Measurements from ENCODE around the gene TPI1. TPM values are rescaled to one million over a fixed set of nuclear protein-coding genes. Genes with fewer than 3 reads are reported as not detected.

TPI1 gene
- polyA plus RNA-seq, 12 donors = 520 to 1,204 (median 950) TPM; not detected in 1

GRCh38 chr12:6915789-6916285 is 48.5 kb downstream of the TPI1 start:
- DNase-seq = no peak

GRCh38 chr12:6916426-6917200 is 49.3 kb downstream of the TPI1 start:
- DNase-seq = no peak

GRCh38 chr12:6917491-6918231 is 50.3 kb downstream of the TPI1 start:
- no peak for DNase-seq

GRCh38 chr12:6919588-6919987 is 52.3 kb downstream of the TPI1 start:
- DNase-seq = no peak

Other genes with a start within 250 kb of the TPI1 start
- gene LPAR5, start 231.6 kb upstream of the TPI1 start, polyA plus RNA-seq (ENCODE audit: insufficient read length in 12 of 12) = 10 to 100 TPM in 1 of 12 donors, 1 to 10 TPM in 7, under 1 TPM in 3, not detected in 1; 0.77 to 16.4 (median 1.3) TPM
- 1 to 10 TPM in 10 of 12 donors, not detected in 2; 1.4 to 5.3 (median 2.7) TPM for gene ACRBP, start 220.1 kb upstream of the TPI1 start, polyA plus RNA-seq (ENCODE audit: insufficient read length in 12 of 12)
- 100 to 1,000 TPM in 1 of 12 donors, 10 to 100 TPM in 10, not detected in 1; 45.1 to 100 (median 52.8) TPM for gene ING4, start 204.4 kb upstream of the TPI1 start, polyA plus RNA-seq (ENCODE audit: insufficient read length in 12 of 12)
- 10 to 100 TPM in 11 of 12 donors, not detected in 1; 41.4 to 79.9 (median 48.8) TPM for gene ZNF384, start 178.2 kb upstream of the TPI1 start, polyA plus RNA-seq (ENCODE audit: insufficient read length in 12 of 12)
- gene PIANP, start 166.7 kb upstream of the TPI1 start, polyA plus RNA-seq (ENCODE audit: insufficient read length in 12 of 12) = 10 to 100 TPM in 2 of 12 donors, 1 to 10 TPM in 9, not detected in 1; 2.7 to 31.7 (median 4.5) TPM
- 10 to 100 TPM in 11 of 12 donors, not detected in 1; 46.9 to 69.7 (median 61.2) TPM for gene COPS7A, start 143.5 kb upstream of the TPI1 start, polyA plus RNA-seq (ENCODE audit: insufficient read length in 12 of 12)
- 100 to 1,000 TPM; 110 to 600 (median 130) TPM for gene MLF2, start 114.4 kb upstream of the TPI1 start, polyA plus RNA-seq (ENCODE audit: insufficient read length in 12 of 12)
- gene PTMS, start 101.2 kb upstream of the TPI1 start, polyA plus RNA-seq (ENCODE audit: insufficient read length in 12 of 12) = 1,000 to 10,000 TPM in 1 of 12 donors, 100 to 1,000 TPM in 11; 262 to 3,438 (median 337) TPM
- gene LAG3, start 95.0 kb upstream of the TPI1 start, polyA plus RNA-seq (ENCODE audit: insufficient read length in 12 of 12) = 1 to 10 TPM in 2 of 12 donors, under 1 TPM in 8, not detected in 2; 0.16 to 1.4 (median 0.60) TPM
- gene CD4, start 78.0 kb upstream of the TPI1 start, polyA plus RNA-seq (ENCODE audit: insufficient read length in 12 of 12) = 10 to 100 TPM in 3 of 12 donors, 1 to 10 TPM in 8, not detected in 1; 4.8 to 16.1 (median 6.6) TPM
- 10 to 100 TPM in 11 of 12 donors, not detected in 1; 11.1 to 18.6 (median 16.0) TPM for gene GPR162, start 45.7 kb upstream of the TPI1 start, polyA plus RNA-seq (ENCODE audit: insufficient read length in 12 of 12)
- gene P3H3, start 39.1 kb upstream of the TPI1 start, polyA plus RNA-seq (ENCODE audit: insufficient read length in 12 of 12) = 10 to 100 TPM in 11 of 12 donors, not detected in 1; 29.9 to 56.8 (median 36.3) TPM
- 10 to 100 TPM in 11 of 12 donors, not detected in 1; 14.0 to 40.6 (median 24.2) TPM for gene GNB3, start 26.6 kb upstream of the TPI1 start, polyA plus RNA-seq (ENCODE audit: insufficient read length in 12 of 12)
- gene CDCA3, start 16.2 kb upstream of the TPI1 start, polyA plus RNA-seq (ENCODE audit: insufficient read length in 12 of 12) = 10 to 100 TPM in 11 of 12 donors, not detected in 1; 11.5 to 31.8 (median 20.5) TPM
- gene USP5, start 15.4 kb upstream of the TPI1 start, polyA plus RNA-seq (ENCODE audit: insufficient read length in 12 of 12) = 10 to 100 TPM in 11 of 12 donors, not detected in 1; 46.8 to 77.4 (median 59.6) TPM
- 1 to 10 TPM in 11 of 12 donors, not detected in 1; 3.0 to 9.9 (median 4.6) TPM for gene SPSB2, start 5.8 kb downstream of the TPI1 start, polyA plus RNA-seq (ENCODE audit: insufficient read length in 12 of 12)
- 10 to 100 TPM in 9 of 12 donors, 1 to 10 TPM in 2, not detected in 1; 9.2 to 13.7 (median 11.4) TPM for gene LRRC23, start 37.3 kb downstream of the TPI1 start, polyA plus RNA-seq (ENCODE audit: insufficient read length in 12 of 12)
- 10 to 100 TPM in 3 of 12 donors, 1 to 10 TPM in 8, not detected in 1; 5.1 to 21.8 (median 8.2) TPM for gene ENO2, start 47.0 kb downstream of the TPI1 start, polyA plus RNA-seq (ENCODE audit: insufficient read length in 12 of 12)
- 100 to 1,000 TPM in 2 of 12 donors, 10 to 100 TPM in 9, not detected in 1; 54.6 to 137 (median 60.9) TPM for gene ATN1, start 60.4 kb downstream of the TPI1 start, polyA plus RNA-seq (ENCODE audit: insufficient read length in 12 of 12)
- 10 to 100 TPM in 1 of 12 donors, 1 to 10 TPM in 1, not detected in 10; 9.0 to 12.4 TPM for gene RNU7-1, start 76.3 kb downstream of the TPI1 start, polyA plus RNA-seq (ENCODE audit: insufficient read length in 12 of 12)
- gene C12orf57, start 76.5 kb downstream of the TPI1 start, polyA plus RNA-seq (ENCODE audit: insufficient read length in 12 of 12) = 100 to 1,000 TPM in 11 of 12 donors, not detected in 1; 107 to 185 (median 136) TPM
- gene PTPN6, start 83.8 kb downstream of the TPI1 start, polyA plus RNA-seq (ENCODE audit: insufficient read length in 12 of 12) = 10 to 100 TPM in 2 of 12 donors, 1 to 10 TPM in 9, not detected in 1; 3.4 to 41.4 (median 4.0) TPM
- 100 to 1,000 TPM in 11 of 12 donors, not detected in 1; 224 to 298 (median 265) TPM for gene PHB2, start 103.1 kb downstream of the TPI1 start, polyA plus RNA-seq (ENCODE audit: insufficient read length in 12 of 12)
- gene EMG1, start 103.4 kb downstream of the TPI1 start, polyA plus RNA-seq (ENCODE audit: insufficient read length in 12 of 12) = 10 to 100 TPM in 11 of 12 donors, not detected in 1; 10.8 to 37.1 (median 29.6) TPM
- gene LPCAT3, start 150.9 kb downstream of the TPI1 start, polyA plus RNA-seq (ENCODE audit: insufficient read length in 12 of 12) = 10 to 100 TPM in 11 of 12 donors, not detected in 1; 16.1 to 29.3 (median 21.3) TPM
- gene C1S, start 193.2 kb downstream of the TPI1 start, polyA plus RNA-seq (ENCODE audit: insufficient read length in 12 of 12) = 100 to 1,000 TPM in 3 of 12 donors, 10 to 100 TPM in 8, not detected in 1; 57.3 to 132 (median 66.8) TPM
- gene C1R, start 224.9 kb downstream of the TPI1 start, polyA plus RNA-seq (ENCODE audit: insufficient read length in 12 of 12) = 100 to 1,000 TPM in 4 of 12 donors, 10 to 100 TPM in 7, not detected in 1; 71.8 to 139 (median 79.7) TPM
- gene C1RL, start 241.7 kb downstream of the TPI1 start, polyA plus RNA-seq (ENCODE audit: insufficient read length in 12 of 12) = 10 to 100 TPM in 9 of 12 donors, 1 to 10 TPM in 2, not detected in 1; 8.6 to 38.7 (median 12.8) TPM

Data from muscle of arm (tissue), 12 donors.